ENCODE data around the gene NPAS2.
A peak's percentile ranks its signal among the peaks of the same experiment; 100 is the strongest.

NPAS2 gene

DNA sequence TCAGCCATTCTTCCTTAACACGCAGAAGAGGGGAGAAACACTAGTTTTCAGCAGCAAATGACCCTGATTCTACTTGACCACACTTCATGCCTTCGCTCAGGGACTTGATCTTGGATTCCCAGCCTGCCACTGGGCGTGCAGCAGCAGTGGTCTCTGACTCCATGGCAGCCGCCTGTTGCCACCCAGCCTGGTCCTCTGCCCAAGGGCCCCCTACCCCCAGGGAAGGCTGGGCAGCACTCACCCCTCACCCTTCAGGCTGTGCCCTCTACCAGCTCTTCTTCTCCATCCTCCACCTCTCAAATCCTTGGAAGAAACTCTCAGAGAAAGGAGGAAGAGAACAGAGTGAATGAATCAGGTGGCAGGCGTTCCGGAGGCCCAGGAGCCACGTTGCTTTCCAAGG is 150.1 kb downstream of the NPAS2 start:
- DNase-seq (ENCODE audit: low spot score) = no peak

DNA sequence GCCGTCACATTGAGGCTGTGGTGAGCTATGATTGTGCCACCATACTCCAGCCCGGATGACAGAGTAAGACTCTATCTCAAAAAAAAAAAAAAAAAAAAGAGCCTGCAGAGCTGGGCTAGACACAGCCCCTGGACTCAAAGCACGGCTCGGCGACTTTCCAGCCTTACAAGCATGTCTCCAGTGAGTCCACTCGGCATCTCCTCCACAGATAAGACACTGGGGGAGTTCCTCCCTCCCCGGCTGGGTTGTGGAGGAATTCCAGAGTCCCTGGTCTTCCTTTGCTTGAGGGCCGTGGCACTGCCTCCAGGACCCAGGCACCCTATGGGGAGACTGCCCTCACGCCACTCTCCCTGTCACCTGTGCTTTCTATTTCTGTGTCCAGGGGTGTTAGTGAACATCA is 151.3 kb downstream of the NPAS2 start:
- no peak for DNase-seq (ENCODE audit: low spot score)

DNA sequence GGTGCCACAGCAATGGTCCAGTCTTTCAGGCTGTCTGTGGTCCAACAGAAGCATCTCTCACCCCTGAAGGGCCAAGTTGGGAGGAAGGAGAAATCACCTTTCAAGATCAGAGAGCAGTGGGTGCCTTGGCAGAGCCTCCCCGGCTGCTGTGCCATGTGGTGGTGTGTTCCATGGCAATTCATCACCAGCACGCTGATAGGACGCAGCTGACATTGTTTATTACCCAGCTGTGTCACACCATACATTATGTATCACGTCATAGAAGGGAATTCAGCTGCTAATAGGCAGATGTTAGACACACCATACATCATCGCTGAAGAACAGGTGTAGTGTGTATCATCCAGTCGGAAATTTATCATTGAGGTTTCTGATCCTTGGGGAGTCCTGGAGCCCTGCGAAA is 152.5 kb downstream of the NPAS2 start:
- no peak for DNase-seq (ENCODE audit: low spot score)

DNA sequence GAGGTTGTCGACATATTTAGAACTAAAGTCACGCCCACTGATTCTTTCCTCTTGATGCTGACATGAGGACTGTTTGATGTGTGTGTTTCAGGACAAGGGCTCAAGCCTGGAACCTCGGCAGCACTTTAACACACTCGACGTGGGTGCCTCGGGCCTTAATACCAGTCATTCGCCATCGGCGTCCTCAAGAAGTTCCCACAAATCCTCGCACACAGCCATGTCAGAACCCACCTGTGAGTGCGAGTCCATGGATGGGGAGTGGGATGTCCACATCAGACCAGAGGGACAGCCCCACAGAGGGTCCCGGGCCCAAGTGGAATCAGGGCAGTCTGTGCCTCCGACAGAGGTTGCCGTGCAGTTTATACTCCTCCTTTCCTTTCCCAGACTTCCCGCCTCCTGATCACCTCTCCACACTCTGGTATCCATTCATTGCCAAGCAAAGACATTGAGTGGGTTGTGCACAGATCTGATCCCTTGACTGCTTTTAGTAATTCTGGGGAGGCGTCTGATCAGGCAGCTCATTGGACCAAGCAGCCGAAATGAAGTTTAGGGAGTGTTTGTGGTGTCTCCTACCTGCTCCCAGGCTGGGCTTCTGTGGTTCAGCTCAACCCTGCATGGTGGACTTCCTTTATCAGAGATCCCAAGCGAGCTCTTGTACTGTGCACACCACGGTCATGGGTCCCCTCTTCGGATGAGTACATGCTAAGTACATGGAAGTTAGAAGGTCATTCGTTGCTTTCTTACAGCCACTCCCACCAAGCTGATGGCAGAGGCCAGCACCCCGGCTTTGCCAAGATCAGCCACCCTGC is 155.0 kb downstream of the NPAS2 start:
- no peak for DNase-seq (ENCODE audit: low spot score)

DNA sequence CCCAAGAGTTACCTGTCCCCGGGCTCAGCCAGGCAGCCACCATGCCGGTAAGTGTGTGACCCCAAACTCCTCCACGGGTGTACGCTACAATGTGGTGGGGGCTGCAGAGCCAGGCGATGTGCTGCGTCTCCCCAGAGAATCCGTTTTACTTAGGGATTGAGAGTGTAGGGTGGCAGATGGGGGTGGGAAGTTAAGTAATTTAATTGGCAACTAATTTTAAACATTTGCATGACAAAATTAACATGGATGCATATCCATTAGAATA is 155.5 kb downstream of the NPAS2 start:
- DNase-seq (ENCODE audit: low spot score) = no peak

DNA sequence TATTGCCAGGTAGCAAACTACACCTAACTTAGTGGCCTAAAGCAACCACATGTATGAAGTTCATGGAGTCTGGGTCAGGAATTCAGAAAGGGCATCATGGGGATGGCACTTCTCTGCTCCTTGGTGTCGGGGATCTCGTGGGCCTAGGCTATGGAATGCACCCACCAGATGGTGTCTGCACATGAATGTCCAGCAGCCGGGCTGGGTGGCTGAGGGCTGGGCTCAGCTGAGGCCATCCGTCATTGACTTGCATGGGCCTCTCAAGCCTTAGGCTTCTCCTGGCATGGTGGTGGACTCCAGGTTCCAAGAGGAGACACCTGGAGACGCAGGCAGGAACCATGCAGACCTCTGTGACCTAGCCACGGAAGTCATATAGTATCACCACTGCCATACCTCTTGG is 156.1 kb downstream of the NPAS2 start:
- DNase-seq (ENCODE audit: low spot score) = no peak

DNA sequence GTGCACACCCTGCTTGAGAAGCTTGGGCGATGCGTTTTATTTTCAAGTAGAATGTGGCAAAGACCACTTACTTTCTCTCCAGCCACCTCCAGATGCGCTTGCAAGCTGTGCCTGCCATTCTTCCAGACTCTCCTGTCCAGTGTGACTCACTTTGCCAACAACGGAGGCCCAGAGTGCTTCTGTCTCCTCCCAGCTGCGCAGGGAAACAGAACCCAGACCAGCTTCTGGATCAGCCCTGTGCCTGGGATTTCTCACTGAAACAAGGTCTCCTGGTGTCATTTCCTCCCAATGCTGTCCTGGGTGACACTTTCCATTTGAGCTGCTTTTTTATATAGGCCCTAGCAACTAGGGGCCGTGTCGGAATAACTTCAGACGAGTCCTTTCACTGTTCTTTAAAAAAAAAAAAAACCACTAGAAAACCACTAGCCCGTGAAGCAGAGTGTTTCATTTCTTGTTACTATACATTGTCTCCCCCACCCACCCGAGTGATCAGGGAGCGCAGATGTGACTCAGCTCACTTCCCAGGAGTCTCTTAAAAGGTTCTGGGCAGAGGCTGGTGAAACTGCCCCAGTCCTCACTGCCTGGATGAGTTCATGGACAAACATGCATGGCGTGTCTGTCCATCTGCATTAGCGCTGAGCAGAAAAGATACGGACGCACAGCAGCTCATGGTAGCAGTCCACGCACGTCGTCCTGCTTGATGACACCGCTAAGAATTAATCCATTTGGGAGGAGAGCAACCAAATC is 156.9 kb downstream of the NPAS2 start:
- no peak for DNase-seq (ENCODE audit: low spot score)

DNA sequence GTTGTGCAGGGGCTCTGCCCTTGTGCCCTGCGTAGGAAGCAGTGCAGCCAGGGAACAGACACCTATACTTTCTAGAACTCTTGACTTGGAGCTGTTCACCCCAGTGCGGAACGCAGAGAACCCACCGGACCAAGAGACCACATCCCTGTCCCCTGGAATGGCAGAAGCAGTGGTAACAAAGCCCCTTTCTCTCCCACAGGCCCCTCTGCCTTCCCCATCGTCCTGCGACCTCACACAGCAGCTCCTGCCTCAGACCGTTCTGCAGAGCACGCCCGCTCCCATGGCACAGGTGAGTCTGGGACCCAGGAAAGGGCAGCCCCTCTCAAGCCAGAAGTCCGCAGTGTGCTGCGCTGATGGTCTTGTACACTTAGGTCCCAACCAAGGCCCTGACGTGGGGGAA is 157.6 kb downstream of the NPAS2 start:
- no peak for DNase-seq (ENCODE audit: low spot score)

DNA sequence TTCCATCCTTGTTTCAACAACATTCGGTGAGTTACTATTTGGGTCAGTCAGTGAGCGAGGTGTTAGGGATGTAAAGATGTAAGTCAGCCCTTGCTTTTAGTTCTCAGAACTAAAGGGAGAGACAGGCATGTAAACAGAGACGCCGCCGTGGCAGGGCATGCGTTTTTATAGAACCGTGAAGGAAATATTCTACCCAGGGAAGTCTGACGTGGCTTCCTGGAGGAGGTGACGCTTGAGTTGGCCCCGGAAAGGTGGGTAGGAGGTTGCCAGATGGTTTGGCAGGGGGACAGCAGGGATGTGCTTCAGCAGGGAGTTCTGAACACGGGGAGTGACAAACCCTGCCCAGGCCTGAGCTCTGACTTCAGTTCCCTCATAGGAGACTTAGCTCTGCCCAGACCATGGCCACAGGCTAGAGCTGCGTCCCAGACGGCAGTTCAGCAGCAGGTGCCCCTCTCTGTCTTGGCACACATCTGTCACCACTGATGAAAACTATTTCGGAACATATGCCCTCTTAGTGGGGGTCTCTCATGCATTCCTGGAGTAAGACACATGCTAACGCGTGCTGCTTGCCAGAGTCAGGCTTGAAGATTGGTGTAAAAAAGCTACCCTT is 158.7 kb downstream of the NPAS2 start:
- DNase-seq (ENCODE audit: low spot score) = no peak

DNA sequence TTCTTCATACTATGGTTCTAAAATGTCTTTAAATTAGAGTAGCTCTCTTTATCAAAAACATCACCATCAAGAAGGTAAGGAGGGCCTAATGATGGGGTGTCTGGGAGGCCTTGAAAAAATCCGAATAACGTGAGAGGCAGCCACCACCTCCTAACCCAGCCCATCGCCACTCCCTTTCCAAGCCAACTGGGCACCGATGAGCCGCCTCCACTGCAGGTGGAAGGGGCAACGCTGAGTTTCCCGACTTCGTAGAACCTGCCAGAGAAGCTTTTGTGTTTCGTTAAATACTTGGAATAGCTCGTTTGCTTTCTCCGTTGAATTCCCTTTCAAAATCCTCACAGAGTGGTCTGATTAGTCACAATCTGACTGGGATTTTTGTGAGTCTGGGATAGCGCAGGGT is 160.1 kb downstream of the NPAS2 start:
- DNase-seq (ENCODE audit: low spot score) = no peak

DNA sequence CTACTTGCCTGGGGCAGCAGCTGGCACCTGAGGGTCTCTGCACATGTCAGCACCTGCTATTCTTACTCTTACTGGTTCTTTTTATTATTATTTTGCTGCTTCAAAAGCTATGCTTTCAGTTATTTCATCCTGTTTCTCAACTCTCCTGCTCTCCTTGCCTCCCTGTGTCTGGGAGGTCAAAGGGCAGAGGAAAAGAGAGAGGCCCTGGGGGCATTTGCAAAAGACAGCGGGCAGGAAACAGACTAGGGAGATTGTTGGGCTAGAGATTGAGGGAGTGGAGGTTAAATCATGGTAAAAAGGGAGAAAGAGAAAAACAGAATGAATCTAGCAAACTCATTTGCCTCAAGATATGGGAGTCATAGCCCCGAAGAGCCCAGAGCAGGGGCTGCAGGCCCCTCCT is 161.1 kb downstream of the NPAS2 start:
- DNase-seq (ENCODE audit: low spot score) = no peak

DNA sequence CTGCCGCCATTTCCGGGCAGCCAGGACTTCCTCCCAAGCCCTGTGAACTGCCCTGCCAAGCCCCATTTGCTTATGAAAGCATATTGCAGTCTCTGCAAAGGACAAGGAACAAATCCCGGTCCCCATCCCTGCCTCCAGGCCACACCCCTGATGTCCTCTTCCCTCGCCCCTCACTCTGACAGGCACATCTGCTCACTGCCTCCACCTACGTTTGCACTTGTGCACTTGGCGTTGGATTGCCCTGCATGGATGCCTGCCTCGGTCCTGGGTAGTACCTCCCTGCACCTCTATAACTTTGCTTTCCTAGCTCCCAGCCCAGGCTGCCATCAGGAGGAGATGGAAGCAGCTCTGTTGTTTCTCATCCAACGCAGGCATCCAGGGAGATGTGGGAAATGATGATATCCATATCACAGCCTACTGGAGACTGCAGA is 162.5 kb downstream of the NPAS2 start:
- no peak for DNase-seq (ENCODE audit: low spot score)

DNA sequence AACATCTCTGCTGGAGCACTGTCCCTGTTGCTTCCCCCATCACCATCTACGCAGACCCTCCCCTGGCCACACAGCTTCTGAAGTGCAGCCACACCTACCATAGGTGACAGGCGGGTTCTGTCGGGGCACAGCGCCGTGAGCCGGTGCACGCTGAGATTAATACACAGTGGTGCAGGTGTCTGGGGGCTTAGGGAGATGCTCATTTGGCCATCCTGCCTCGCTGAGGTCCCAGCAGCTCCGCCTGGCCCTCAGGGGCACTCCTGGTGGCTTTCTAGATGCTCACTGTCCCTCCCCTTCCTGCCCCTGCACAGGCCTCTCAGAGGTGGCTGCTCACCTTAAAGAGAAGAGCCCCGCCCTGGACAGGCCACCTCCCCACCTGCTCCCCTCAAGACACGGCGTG is 163.3 kb downstream of the NPAS2 start:
- DNase-seq (ENCODE audit: low spot score) = no peak

DNA sequence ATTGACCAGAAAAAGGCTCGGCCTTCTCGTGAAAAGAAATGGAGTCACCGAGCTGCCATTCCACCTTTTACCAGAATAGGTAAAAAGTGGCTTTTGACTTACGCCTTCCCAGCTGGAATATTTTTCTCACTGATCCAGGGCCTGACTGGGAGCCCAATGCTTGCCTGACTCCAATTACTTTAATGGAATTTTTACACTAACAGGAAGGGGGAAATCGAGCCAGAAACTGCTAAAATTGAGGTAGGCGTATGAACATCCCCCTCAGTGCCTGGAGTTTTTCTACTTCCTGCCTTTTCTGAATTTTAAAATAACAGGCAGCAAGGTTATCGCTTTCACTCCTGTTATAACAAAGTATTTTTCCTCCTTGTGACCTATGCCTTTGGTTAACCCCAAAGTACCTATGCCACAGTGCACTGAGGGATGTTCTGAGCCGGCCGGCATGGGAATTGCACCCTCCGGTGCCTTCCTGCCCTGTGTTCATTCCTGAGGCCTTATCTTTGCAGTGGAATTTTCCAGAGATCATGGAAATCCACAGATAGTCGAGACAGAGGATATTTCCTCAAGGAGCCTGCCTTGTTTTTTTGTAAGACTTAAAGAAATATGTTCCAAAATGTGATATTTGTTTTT is 163.9 kb downstream of the NPAS2 start:
- no peak for DNase-seq (ENCODE audit: low spot score)

DNA sequence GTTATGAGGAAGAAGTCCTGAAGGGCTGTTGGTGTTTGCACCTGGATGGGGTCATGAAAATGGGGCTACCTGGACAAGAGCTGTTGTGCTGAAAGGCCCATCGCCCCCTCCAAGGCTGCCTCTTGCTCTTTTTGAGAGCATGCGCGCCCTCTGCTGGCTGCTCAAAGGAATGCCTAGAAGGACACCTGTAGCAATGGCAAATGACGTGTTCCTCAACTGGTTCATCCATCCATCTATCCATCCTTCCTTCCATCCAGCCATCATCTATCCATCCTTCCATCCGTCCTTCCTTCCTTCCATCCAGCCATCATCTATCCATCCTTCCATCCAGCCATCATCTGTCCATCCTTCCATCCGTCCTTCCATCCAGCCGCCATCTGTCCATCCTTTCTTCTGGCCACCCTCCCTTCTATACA is 165.0 kb downstream of the NPAS2 start:
- peak; percentile 79 for DNase-seq (ENCODE audit: low spot score)

DNA sequence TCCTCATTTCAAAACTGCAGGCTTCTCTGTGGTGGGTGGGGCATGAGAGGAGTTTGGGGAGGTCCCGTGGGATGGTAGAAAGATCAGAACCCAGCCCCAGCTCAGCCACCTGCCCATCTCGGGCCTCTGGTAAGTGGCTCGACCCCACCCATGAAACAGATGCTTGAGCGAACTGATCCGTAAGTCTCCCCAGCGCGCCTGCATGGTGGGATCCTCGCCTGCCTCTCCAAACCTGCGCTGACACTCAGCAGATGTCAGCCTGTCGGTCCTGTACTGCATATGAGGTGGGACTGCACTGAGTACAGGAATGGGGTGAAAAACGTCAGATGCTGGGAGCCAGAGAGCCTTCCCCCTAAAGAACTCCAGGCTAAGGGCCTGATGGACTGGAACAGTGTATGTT is 166.2 kb downstream of the NPAS2 start:
- no peak for DNase-seq (ENCODE audit: low spot score)

DNA sequence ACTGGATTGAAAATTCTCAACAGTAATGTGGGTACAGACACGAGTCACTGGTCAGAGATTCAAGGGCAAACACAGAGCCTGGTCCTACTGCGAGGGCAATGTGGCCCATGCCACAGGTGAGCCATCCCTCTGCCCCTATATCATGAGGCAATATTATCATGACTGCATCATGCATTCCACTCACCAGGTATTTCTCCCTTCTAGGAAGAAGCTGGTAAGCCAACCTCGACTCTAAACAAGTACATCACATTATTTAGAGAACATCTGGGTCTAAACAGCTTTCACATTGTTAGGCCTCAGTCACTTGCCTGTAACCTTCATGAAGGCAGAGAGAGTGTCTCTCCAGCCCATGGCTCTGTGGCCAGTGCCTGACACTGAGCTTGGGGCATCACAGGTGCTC is 167.6 kb downstream of the NPAS2 start:
- DNase-seq (ENCODE audit: low spot score) = no peak

DNA sequence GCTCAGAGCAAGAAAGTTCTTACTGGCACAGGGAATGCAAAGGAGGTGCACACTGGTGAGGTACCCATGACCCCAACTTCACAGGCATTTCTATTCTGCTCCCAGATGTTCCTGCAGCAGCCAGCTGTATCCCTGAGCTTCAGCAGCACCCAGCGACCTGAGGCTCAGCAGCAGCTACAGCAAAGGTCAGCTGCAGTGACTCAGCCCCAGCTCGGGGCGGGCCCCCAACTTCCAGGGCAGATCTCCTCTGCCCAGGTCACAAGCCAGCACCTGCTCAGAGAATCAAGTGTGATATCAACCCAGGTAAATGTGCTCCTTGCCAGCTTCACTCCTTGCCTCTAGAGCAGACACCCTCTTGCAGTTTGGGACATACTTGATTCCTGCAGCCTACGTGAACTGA is 168.0 kb downstream of the NPAS2 start:
- no peak for DNase-seq (ENCODE audit: low spot score)

DNA sequence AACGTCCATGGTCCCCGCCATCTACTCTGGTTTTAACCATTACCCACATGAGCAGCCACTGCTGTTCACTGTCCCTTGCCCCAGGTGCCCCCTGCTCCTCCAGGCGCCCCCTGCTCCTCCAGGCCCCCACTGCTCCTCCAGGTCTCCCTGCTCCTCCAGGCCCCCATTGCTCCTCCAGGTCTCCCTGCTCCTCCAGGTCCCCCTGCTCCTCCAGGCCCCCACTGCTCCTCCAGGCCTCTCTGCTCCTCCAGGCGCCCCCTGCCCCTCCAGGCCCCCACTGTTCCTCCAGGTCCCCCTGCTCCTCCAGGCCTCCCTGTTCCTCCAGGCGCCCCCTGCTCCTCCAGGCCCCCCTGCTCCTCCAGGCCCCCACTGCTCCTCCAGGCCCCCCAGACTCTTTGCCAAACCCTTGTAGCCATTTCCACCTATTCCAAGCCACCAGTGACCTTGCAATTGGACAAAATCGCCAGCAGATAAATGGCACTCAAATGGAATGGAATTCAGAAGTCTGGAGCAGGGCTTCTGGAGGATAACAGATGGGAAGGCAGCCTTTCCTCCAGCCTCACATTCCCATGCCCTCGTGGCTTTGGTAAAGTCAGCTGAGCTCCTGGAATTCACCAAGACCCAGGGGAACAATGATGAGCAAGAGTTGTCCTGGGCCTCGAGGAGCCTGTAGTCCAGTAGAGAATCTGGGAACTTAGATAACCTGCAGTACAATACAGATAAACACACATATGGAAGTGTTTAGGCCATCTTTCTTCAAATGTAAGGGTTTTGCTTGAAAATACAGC is 168.9 kb downstream of the NPAS2 start:
- DNase-seq (ENCODE audit: low spot score) = no peak

DNA sequence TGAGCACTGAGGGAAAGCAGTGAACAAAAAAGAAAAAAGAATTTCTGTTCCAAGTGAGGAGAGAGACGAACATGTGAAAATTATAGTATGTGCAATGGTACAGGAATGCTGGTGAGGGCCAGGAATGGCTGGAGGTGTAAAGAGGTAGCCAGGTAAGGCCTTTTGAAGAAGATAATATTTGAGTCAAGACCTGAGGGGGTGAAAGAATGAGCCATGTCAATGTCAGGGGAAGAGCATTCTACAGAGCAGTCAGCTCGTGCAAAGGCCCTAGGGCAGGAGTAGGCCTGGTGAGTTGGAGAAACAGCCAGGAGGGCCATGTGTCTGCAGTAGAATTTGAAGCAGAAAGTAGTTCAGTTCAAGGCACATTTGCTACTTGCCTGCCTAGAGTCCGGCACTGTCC is 169.7 kb downstream of the NPAS2 start:
- no peak for DNase-seq (ENCODE audit: low spot score)

DNA sequence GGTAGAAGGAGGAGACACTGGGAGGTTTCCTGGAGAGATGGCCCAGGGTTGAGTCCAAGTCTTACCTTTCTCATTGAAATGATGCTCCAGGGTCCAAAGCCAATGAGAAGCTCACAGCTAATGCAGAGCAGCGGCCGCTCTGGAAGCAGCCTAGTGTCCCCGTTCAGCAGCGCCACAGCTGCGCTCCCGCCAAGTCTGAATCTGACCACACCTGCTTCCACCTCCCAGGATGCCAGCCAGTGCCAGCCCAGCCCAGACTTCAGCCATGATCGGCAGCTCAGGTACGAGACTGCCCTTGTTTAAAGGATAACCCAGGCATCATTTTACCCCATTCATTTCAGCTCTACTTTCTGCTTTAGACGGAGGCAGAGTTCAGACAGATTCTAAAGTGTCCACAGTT is 170.2 kb downstream of the NPAS2 start:
- DNase-seq (ENCODE audit: low spot score) = no peak
